Astrocyte of the cerebellum (primary cell): Measurements from ENCODE around the gene CACNA1S.

Source experiments
- DNase-seq: peaks from one replicate; pipeline ENCODE4 v3.0.0-alpha.2; 2011; ENCODE audit warnings: low read depth
- H3K4me3 ChIP-seq: 2 replicates; pipeline ENCODE4 v1.5.1; 2011; ENCODE audit warnings: mild to moderate bottlenecking, low read depth, low read length, moderate library complexity
- CTCF ChIP-seq: IDR thresholded peaks from 2 replicates; pipeline ENCODE4 v1.5.1; 2012; ENCODE audit warnings: low read length, low read depth, moderate library complexity, mild to moderate bottlenecking; ENCODE audit errors: missing control alignments
- in situ Hi-C: cut with HindIII; loops from 2 replicates; pipeline ENCODE4 v1.10.0; 2017; ENCODE audit warnings: low sequenced_read_pairs

The CACNA1S gene

GRCh38 chr1:201126832-201127754, 14.9 kb upstream of the CACNA1S start, which contains the start of gene ASCL5:
ASCL5 (minus strand) TSS chr1:201127184; CDS start chr1:201115372, 11,812 bp downstream.
- no peak for TF ChIP-seq CTCF
- in situ Hi-C loops = no loop called here
- DNase-seq = no peak
- no peak within 1 kb of the TSS for H3K4me3 ChIP-seq

- no peak for DNase-seq
- no peak overlapping the region for H3K4me3 ChIP-seq
- in situ Hi-C loops = no loop called here
- no peak for TF ChIP-seq CTCF
Measured at GRCh38 chr1:201126463-201126831, 14.2 kb upstream of the CACNA1S start.

GRCh38 chr1:201125800-201126199, 13.6 kb upstream of the CACNA1S start:
- TF ChIP-seq CTCF = no peak
- no peak overlapping the region for H3K4me3 ChIP-seq
- no peak for DNase-seq
- in situ Hi-C loops = no loop called here

- DNase-seq = no peak
- no peak for TF ChIP-seq CTCF
- H3K4me3 ChIP-seq = no peak overlapping the region
- in situ Hi-C loops = no loop called here
Measured at GRCh38 chr1:201125019-201125418, 12.8 kb upstream of the CACNA1S start.

- H3K4me3 ChIP-seq = no peak overlapping the region
- in situ Hi-C loops = no loop called here
- DNase-seq = no peak
- no peak for TF ChIP-seq CTCF
Measured at GRCh38 chr1:201123866-201124265, 11.6 kb upstream of the CACNA1S start.

GRCh38 chr1:201122321-201122957, 10.2 kb upstream of the CACNA1S start:
- no peak for TF ChIP-seq CTCF
- in situ Hi-C loops = no loop called here
- DNase-seq = no peak
- no peak overlapping the region for H3K4me3 ChIP-seq
